GM13977 (cell line): Measurements from ENCODE around the gene SLC35G3.
"Not testable (repeated sequence)": the region's sequence is repeated elsewhere in the genome, so short reads cannot be mapped to it uniquely, and the experiment has no call there.

ENCODE experiments used
- DNase-seq: peaks from one replicate; pipeline ENCODE4 v3.0.0; 2012; ENCODE audit warnings: low spot score
- CTCF ChIP-seq: IDR thresholded peaks from 2 replicates; pipeline ENCODE4 v1.5.1; 2012; ENCODE audit warnings: mild to moderate bottlenecking, control low read depth; ENCODE audit not compliant: insufficient read depth; ENCODE audit errors: extremely low read depth, missing control alignments
- in situ Hi-C: fragments of 300-500 bp; cut with MboI; formaldehyde crosslinking; loops from one replicate; pipeline ENCODE4 v1.12.0; 2022; ENCODE audit warnings: low sequenced_read_pairs, low pct_unique_long_range_greater_than_20kb, mixed read lengths, inconsistent platforms; ENCODE audit not compliant: unreplicated experiment

SLC35G3 gene

GRCh38 chr17:35239823-35240222 lies 45.6 kb upstream of the SLC35G3 start:
- no peak for DNase-seq

GRCh38 chr17:35238821-35239220 lies 44.6 kb upstream of the SLC35G3 start:
- no peak for TF ChIP-seq CTCF
- in situ Hi-C loops = no loop called here
- no peak for DNase-seq

More at GRCh38 chr17:35239823-35240222, 45.6 kb upstream of the SLC35G3 start:
- in situ Hi-C loops = no loop called here
- no peak for TF ChIP-seq CTCF

- no peak for TF ChIP-seq CTCF
- in situ Hi-C loops = no loop called here
- DNase-seq = no peak
Observed at GRCh38 chr17:35236821-35237220, 42.6 kb upstream of the SLC35G3 start.

GRCh38 chr17:35235917-35236316 lies 41.7 kb upstream of the SLC35G3 start:
- TF ChIP-seq CTCF = no peak
- no peak for DNase-seq
- in situ Hi-C loops = no loop called here

- no peak for DNase-seq
- in situ Hi-C loops = no loop called here
- no peak for TF ChIP-seq CTCF
Observed at GRCh38 chr17:35235289-35235688, 41.1 kb upstream of the SLC35G3 start.

- DNase-seq, in situ Hi-C loops: not testable (repeated sequence)
Observed at GRCh38 chr17:35234315-35234714, 40.1 kb upstream of the SLC35G3 start.

GRCh38 chr17:35229638-35230037 lies 35.4 kb upstream of the SLC35G3 start:
- no peak for DNase-seq
- TF ChIP-seq CTCF = no peak
- in situ Hi-C loops = no loop called here
